WTC11 (cell line): ENCODE measurements around the gene IGFBP4. TPM values are rescaled to one million over a fixed set of nuclear protein-coding genes. Genes with fewer than 3 reads are reported as not detected.
A peak's percentile ranks its signal among the peaks of the same experiment; 100 is the strongest.

Experiments used
- ATAC-seq: fragments of 200-7000 bp; cut with Tn5 transposase; 2 replicates; pipeline ENCODE4 v1.10.0; 2021; ENCODE audit warnings: mild to moderate bottlenecking, moderate library complexity
- CTCF ChIA-PET: fragments of 300-600 bp; sonication (Branson Sonifier 250); formaldehyde crosslinking; loops from one replicate; lab custom pipeline; 2021; ENCODE audit warnings: antibody characterized with exemption; lab: Charles Lee
- POLR2A ChIA-PET: fragments of 350-600 bp; sonication (Branson Sonifier 250); formaldehyde crosslinking; loops from one replicate; lab custom pipeline; 2021; ENCODE audit warnings: antibody characterized with exemption; lab: Charles Lee
- DNase-seq: peaks from one replicate; pipeline ENCODE4 v3.0.0; 2021; ENCODE audit warnings: low spot score
- H3K27ac Mint-ChIP-seq: 2 replicates; pipeline ENCODE4 v1.8.0; 2021; ENCODE audit warnings: mixed read lengths
- H3K27me3 Mint-ChIP-seq: 2 replicates; pipeline ENCODE4 v1.8.0; 2021; ENCODE audit warnings: low read depth, mild to moderate bottlenecking, moderate library complexity, mixed read lengths
- H3K36me3 Mint-ChIP-seq: 2 replicates; pipeline ENCODE4 v1.8.0; 2021; ENCODE audit warnings: mixed read lengths
- H3K4me1 Mint-ChIP-seq: 2 replicates; pipeline ENCODE4 v1.8.0; 2022; ENCODE audit warnings: mixed read lengths
- H3K4me3 Mint-ChIP-seq: 2 replicates; pipeline ENCODE4 v1.8.0; 2021; ENCODE audit warnings: mild to moderate bottlenecking, moderate library complexity, mixed read lengths
- H3K9me3 Mint-ChIP-seq: 2 replicates; pipeline ENCODE4 v1.8.0; 2021; ENCODE audit warnings: mixed read lengths
- EMX1 ChIP-seq: fragments of 250-450 bp; sonication (Bioruptor Pico); IDR thresholded peaks from 2 replicates; pipeline ENCODE4 v1.8.0; 2021; ENCODE audit warnings: mild to moderate bottlenecking
- FOXP1 ChIP-seq: sonication (generic); formaldehyde crosslinking; IDR thresholded peaks from 2 replicates; pipeline ENCODE4 v1.8.0; 2022; ENCODE audit warnings: missing genetic modification reagents, mild to moderate bottlenecking, moderate library complexity, borderline replicate concordance
- MYBL2 ChIP-seq: sonication (generic); formaldehyde crosslinking; IDR thresholded peaks from 2 replicates; pipeline ENCODE4 v1.8.1; 2023; ENCODE audit warnings: mild to moderate bottlenecking, moderate library complexity, missing genetic modification reagents
- RORB ChIP-seq: fragments of 250-450 bp; sonication (Bioruptor Pico); IDR thresholded peaks from 2 replicates; pipeline ENCODE4 v1.9.0; 2021; ENCODE audit warnings: mild to moderate bottlenecking
- ZNF121 ChIP-seq: sonication (generic); formaldehyde crosslinking; IDR thresholded peaks from 2 replicates; pipeline ENCODE4 v1.8.0; 2023; ENCODE audit warnings: missing genetic modification reagents
- ZNF138 ChIP-seq: sonication (generic); formaldehyde crosslinking; conservative IDR thresholded peaks from 2 replicates; pipeline ENCODE4 v1.8.1; 2022; ENCODE audit warnings: mild to moderate bottlenecking, moderate library complexity, missing genetic modification reagents
- ZNF317 ChIP-seq: sonication (generic); formaldehyde crosslinking; IDR thresholded peaks from 2 replicates; pipeline ENCODE4 v1.8.1; 2023; ENCODE audit warnings: low read depth, mild to moderate bottlenecking, moderate library complexity, missing genetic modification reagents, borderline replicate concordance
- ZNF423 ChIP-seq: fragments of 250-450 bp; sonication (Bioruptor Pico); IDR thresholded peaks from 2 replicates; pipeline ENCODE4 v2.1.2; 2022; ENCODE audit warnings: mild to moderate bottlenecking, moderate library complexity
- total RNA-seq: library from RNA; stranded (reverse); gene quantifications from 3 replicates; pipeline ENCODE4 v1.2.3, GENCODE V29; 2021
- TF ChIP-seq, protein P1 (sequence below): sonication (generic); formaldehyde crosslinking; IDR thresholded peaks from 2 replicates; pipeline ENCODE4 v1.8.1; 2022; ENCODE audit warnings: low read depth, mild to moderate bottlenecking, moderate library complexity, missing genetic modification reagents, borderline replicate concordance
- TF ChIP-seq, protein P2 (sequence below): sonication (generic); formaldehyde crosslinking; IDR thresholded peaks from 2 replicates; pipeline ENCODE4 v1.8.0; 2023; ENCODE audit warnings: missing genetic modification reagents, mild to moderate bottlenecking, borderline replicate concordance
- TF ChIP-seq, protein P3 (sequence below): fragments of 250-450 bp; sonication (Bioruptor Pico); IDR thresholded peaks from 2 replicates; pipeline ENCODE4 v1.9.0; 2021; ENCODE audit warnings: mild to moderate bottlenecking
- TF ChIP-seq, protein P4 (sequence below): sonication (generic); formaldehyde crosslinking; IDR thresholded peaks from 2 replicates; pipeline ENCODE4 v1.8.1; 2023; ENCODE audit warnings: mild to moderate bottlenecking, moderate library complexity, missing genetic modification reagents
- TF ChIP-seq, protein P5 (sequence below): sonication (generic); formaldehyde crosslinking; IDR thresholded peaks from 2 replicates; pipeline ENCODE4 v1.8.1; 2022; ENCODE audit warnings: low read depth, missing genetic modification reagents, borderline replicate concordance
- TF ChIP-seq, protein P6 (sequence below): sonication (generic); formaldehyde crosslinking; IDR thresholded peaks from 2 replicates; pipeline ENCODE4 v1.8.1; 2022; ENCODE audit warnings: mild to moderate bottlenecking, moderate library complexity, missing genetic modification reagents
- TF ChIP-seq, protein P7 (sequence below): sonication (generic); formaldehyde crosslinking; IDR thresholded peaks from 2 replicates; pipeline ENCODE4 v1.8.0; 2022; ENCODE audit warnings: mild to moderate bottlenecking, missing genetic modification reagents
- TF ChIP-seq, protein P8 (sequence below): fragments of 250-450 bp; sonication (Bioruptor Pico); IDR thresholded peaks from 2 replicates; pipeline ENCODE4 v1.9.0; 2021; ENCODE audit warnings: mild to moderate bottlenecking, borderline replicate concordance

Gene IGFBP4
- total RNA-seq, 1 experiment from 2014 or later: 172 TPM

DNA sequence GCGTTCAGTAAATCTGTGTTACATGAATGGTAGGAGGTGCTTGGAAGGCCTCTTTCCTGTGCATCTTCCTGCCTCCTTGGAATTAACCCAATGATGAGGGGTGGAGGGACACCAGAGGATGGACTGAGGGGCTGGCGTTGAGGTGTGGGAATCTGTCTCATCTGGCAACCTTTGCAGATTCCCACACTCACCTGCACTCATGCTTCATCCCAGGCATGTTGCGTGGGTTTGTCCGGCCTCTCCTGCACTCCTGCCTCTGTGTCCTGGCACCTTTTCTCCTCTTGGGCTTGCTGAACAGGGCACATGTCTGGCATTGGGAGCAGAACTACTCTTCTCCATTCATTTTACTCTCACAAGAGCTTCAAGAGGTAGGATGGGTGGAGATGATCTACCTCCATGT, 3.1 kb upstream of the IGFBP4 start:
- no peak overlapping the region for H3K4me3 Mint-ChIP-seq
- ChIA-PET CTCF (interaction anchor here (0.5 to 17.3 kb wide), 9 partner anchors 10 to 120 kb away, joined by 3 to 293 read pairs (median 9); partner anchors contain the start of gene GJD3), POLR2A (no interaction called here)
- no peaks in the 10 kb centered on the region for H3K36me3 Mint-ChIP-seq
- TF ChIP-seq FOXP1 (CRISPR knock-in tag): no peak
- TF ChIP-seq EMX1 (CRISPR knock-in tag): no peak
- TF ChIP-seq, protein P1, sequence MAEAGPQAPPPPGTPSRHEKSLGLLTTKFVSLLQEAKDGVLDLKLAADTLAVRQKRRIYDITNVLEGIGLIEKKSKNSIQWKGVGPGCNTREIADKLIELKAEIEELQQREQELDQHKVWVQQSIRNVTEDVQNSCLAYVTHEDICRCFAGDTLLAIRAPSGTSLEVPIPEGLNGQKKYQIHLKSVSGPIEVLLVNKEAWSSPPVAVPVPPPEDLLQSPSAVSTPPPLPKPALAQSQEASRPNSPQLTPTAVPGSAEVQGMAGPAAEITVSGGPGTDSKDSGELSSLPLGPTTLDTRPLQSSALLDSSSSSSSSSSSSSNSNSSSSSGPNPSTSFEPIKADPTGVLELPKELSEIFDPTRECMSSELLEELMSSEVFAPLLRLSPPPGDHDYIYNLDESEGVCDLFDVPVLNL: no peak
- TF ChIP-seq, protein P2, sequence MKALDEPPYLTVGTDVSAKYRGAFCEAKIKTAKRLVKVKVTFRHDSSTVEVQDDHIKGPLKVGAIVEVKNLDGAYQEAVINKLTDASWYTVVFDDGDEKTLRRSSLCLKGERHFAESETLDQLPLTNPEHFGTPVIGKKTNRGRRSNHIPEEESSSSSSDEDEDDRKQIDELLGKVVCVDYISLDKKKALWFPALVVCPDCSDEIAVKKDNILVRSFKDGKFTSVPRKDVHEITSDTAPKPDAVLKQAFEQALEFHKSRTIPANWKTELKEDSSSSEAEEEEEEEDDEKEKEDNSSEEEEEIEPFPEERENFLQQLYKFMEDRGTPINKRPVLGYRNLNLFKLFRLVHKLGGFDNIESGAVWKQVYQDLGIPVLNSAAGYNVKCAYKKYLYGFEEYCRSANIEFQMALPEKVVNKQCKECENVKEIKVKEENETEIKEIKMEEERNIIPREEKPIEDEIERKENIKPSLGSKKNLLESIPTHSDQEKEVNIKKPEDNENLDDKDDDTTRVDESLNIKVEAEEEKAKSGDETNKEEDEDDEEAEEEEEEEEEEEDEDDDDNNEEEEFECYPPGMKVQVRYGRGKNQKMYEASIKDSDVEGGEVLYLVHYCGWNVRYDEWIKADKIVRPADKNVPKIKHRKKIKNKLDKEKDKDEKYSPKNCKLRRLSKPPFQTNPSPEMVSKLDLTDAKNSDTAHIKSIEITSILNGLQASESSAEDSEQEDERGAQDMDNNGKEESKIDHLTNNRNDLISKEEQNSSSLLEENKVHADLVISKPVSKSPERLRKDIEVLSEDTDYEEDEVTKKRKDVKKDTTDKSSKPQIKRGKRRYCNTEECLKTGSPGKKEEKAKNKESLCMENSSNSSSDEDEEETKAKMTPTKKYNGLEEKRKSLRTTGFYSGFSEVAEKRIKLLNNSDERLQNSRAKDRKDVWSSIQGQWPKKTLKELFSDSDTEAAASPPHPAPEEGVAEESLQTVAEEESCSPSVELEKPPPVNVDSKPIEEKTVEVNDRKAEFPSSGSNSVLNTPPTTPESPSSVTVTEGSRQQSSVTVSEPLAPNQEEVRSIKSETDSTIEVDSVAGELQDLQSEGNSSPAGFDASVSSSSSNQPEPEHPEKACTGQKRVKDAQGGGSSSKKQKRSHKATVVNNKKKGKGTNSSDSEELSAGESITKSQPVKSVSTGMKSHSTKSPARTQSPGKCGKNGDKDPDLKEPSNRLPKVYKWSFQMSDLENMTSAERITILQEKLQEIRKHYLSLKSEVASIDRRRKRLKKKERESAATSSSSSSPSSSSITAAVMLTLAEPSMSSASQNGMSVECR: no peak
- TF ChIP-seq, protein P3, sequence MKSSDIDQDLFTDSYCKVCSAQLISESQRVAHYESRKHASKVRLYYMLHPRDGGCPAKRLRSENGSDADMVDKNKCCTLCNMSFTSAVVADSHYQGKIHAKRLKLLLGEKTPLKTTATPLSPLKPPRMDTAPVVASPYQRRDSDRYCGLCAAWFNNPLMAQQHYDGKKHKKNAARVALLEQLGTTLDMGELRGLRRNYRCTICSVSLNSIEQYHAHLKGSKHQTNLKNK: no peak
- TF ChIP-seq, protein P4, sequence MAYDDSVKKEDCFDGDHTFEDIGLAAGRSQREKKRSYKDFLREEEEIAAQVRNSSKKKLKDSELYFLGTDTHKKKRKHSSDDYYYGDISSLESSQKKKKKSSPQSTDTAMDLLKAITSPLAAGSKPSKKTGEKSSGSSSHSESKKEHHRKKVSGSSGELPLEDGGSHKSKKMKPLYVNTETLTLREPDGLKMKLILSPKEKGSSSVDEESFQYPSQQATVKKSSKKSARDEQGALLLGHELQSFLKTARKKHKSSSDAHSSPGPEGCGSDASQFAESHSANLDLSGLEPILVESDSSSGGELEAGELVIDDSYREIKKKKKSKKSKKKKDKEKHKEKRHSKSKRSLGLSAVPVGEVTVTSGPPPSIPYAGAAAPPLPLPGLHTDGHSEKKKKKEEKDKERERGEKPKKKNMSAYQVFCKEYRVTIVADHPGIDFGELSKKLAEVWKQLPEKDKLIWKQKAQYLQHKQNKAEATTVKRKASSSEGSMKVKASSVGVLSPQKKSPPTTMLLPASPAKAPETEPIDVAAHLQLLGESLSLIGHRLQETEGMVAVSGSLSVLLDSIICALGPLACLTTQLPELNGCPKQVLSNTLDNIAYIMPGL (CRISPR knock-in tag): no peak
- TF ChIP-seq, protein P5, sequence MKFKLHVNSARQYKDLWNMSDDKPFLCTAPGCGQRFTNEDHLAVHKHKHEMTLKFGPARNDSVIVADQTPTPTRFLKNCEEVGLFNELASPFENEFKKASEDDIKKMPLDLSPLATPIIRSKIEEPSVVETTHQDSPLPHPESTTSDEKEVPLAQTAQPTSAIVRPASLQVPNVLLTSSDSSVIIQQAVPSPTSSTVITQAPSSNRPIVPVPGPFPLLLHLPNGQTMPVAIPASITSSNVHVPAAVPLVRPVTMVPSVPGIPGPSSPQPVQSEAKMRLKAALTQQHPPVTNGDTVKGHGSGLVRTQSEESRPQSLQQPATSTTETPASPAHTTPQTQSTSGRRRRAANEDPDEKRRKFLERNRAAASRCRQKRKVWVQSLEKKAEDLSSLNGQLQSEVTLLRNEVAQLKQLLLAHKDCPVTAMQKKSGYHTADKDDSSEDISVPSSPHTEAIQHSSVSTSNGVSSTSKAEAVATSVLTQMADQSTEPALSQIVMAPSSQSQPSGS (CRISPR knock-in tag): no peak
- TF ChIP-seq RORB: no peak
- TF ChIP-seq, protein P6, sequence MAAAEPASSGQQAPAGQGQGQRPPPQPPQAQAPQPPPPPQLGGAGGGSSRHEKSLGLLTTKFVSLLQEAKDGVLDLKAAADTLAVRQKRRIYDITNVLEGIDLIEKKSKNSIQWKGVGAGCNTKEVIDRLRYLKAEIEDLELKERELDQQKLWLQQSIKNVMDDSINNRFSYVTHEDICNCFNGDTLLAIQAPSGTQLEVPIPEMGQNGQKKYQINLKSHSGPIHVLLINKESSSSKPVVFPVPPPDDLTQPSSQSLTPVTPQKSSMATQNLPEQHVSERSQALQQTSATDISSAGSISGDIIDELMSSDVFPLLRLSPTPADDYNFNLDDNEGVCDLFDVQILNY (CRISPR knock-in tag): no peak
- no peak for TF ChIP-seq ZNF138
- TF ChIP-seq ZNF317: no peak
- no peak for TF ChIP-seq ZNF423 (CRISPR knock-in tag)
- peaks cover 21% of the 10 kb centered on the region for H3K4me1 Mint-ChIP-seq
- H3K27me3 Mint-ChIP-seq: peaks cover 12% of the 10 kb centered on the region
- no peaks in the 10 kb centered on the region for H3K9me3 Mint-ChIP-seq
- H3K27ac Mint-ChIP-seq: no peak overlapping the region
- ATAC-seq: no peak
- no peak for DNase-seq

DNA sequence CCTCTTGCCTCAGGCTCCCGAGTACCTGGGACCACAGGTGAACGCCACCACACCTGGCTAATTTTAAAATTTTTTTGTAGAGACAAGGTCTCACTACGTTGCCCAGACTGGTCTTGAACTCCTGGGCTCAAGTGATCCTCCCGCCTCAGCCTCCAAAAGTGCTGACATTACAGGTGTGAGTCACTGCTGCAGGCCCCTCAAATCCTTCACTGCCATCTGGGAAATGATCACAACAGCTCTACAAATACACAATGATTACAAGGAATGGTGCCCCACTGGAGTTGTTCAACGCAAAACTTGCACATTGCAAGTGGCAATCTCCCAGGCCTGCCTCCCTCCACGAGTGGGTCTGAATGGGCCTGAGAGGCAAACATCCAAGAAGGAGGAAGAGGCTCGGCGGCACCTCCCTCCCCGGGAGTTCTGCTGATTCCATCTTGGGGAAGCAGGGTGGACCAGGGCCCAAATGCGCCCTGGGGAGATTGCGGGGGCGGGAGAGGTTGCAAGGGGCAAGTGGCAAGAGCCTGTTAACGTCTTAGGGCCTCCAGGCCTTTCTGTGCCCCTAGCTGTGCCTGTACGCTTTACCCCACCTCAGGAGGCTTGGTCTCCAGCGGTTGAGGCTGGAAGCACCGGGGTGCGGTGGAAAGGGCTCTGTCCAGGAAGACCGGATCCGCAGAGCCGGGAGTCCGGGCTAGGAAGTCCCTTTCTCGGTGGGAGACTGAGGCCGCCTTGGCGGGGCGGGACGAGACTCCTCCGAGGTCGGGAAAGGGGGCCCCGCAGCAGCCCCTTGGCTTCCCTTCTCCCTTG, 656 bp upstream of the IGFBP4 start:
- Mint-ChIP-seq H3K4me1 (peaks cover 39% of the 10 kb centered on the region), H3K36me3 (no peaks in the 10 kb centered on the region), H3K4me3 (peak overlapping the region; percentile 58), H3K9me3 (no peaks in the 10 kb centered on the region), H3K27ac (0 out of 2 replicates have a peak overlapping the region, but pooled peaks have one; percentile 53), H3K27me3 (peaks cover 12% of the 10 kb centered on the region)
- peak; percentile 43; the same call in 1 of the 2 replicates for TF ChIP-seq ZNF121
- TF ChIP-seq, protein P7, sequence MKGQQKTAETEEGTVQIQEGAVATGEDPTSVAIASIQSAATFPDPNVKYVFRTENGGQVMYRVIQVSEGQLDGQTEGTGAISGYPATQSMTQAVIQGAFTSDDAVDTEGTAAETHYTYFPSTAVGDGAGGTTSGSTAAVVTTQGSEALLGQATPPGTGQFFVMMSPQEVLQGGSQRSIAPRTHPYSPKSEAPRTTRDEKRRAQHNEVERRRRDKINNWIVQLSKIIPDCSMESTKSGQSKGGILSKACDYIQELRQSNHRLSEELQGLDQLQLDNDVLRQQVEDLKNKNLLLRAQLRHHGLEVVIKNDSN (CRISPR knock-in tag): no peak
- peak; percentile 39; the same call in 1 of the 2 replicates for TF ChIP-seq ZNF423 (CRISPR knock-in tag)
- TF ChIP-seq, protein P8, sequence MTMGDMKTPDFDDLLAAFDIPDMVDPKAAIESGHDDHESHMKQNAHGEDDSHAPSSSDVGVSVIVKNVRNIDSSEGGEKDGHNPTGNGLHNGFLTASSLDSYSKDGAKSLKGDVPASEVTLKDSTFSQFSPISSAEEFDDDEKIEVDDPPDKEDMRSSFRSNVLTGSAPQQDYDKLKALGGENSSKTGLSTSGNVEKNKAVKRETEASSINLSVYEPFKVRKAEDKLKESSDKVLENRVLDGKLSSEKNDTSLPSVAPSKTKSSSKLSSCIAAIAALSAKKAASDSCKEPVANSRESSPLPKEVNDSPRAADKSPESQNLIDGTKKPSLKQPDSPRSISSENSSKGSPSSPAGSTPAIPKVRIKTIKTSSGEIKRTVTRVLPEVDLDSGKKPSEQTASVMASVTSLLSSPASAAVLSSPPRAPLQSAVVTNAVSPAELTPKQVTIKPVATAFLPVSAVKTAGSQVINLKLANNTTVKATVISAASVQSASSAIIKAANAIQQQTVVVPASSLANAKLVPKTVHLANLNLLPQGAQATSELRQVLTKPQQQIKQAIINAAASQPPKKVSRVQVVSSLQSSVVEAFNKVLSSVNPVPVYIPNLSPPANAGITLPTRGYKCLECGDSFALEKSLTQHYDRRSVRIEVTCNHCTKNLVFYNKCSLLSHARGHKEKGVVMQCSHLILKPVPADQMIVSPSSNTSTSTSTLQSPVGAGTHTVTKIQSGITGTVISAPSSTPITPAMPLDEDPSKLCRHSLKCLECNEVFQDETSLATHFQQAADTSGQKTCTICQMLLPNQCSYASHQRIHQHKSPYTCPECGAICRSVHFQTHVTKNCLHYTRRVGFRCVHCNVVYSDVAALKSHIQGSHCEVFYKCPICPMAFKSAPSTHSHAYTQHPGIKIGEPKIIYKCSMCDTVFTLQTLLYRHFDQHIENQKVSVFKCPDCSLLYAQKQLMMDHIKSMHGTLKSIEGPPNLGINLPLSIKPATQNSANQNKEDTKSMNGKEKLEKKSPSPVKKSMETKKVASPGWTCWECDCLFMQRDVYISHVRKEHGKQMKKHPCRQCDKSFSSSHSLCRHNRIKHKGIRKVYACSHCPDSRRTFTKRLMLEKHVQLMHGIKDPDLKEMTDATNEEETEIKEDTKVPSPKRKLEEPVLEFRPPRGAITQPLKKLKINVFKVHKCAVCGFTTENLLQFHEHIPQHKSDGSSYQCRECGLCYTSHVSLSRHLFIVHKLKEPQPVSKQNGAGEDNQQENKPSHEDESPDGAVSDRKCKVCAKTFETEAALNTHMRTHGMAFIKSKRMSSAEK (CRISPR knock-in tag): no peak
- TF ChIP-seq MYBL2 (CRISPR knock-in tag): peak; percentile 45; the same call in 1 of the 2 replicates
- ChIA-PET POLR2A (no interaction called here), CTCF (interaction anchor here (0.9 to 17.3 kb wide), 15 partner anchors 9 to 117 kb away, joined by 3 to 293 read pairs (median 8); partner anchors contain the start of genes GJD3 and TOP2A)
- DNase-seq (no peak), ATAC-seq (peak; percentile 19)
